HG03469 (cell line): ENCODE results near the gene BID.
"Not testable (repeated sequence)": the region's sequence is repeated elsewhere in the genome, so short reads cannot be mapped to it uniquely, and the experiment has no call there.

Experiments
- ATAC-seq: cut with Tn5 transposase; IDR thresholded peaks from one replicate; pipeline ENCODE4 v1.9.1; 2021; ENCODE audit warnings: mild to moderate bottlenecking, moderate library complexity, moderate number of reproducible peaks; ENCODE audit not compliant: unreplicated experiment

BID gene

DNA sequence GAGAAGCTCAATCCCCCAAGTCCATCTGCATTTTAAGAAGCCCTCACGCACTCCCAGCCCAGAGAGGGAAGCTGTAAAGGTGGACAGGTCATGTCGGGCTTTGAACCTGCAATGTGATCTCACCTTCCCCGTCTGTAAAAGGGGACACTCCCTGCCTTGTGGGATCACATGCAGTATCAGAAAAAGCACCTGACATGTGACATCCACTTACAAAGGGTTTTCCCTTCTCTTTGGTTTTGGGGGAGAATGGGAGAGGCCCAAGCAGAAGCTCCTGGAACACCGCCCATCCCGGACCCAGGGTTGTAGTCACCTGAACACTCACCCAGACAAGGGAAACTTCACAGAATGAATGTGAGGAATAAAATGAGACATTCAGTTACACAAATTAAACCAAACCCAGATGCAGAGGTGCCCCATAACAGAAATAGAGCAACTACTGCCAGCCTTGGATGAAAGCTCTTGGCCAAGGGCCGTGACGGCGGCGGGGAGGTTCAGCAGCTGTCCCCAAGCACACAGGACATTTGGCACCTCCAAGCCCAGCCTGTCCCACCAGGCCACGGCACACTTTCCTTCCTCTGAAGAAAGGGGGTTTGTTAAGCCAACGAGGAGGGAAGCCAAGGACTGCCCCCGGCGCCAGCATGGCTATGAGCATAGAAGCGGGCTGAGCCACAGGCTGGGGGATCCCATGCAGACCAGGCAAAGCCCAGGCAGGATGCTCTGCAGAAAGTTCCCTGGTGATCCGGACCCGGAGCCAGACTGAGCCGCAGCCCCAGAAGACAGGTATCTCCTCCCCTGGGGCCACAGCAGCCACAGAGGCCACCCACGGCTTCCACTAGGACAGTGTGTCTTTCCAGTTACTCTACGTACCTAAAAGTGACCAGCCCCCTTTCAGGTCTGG is 3.8 kb downstream of the BID start:
- ATAC-seq = no peak

GRCh38 chr22:17769716-17770082 is 4.6 kb downstream of the BID start:
- ATAC-seq = no peak

GRCh38 chr22:17769013-17769715 is 5.1 kb downstream of the BID start:
- no peak for ATAC-seq

DNA sequence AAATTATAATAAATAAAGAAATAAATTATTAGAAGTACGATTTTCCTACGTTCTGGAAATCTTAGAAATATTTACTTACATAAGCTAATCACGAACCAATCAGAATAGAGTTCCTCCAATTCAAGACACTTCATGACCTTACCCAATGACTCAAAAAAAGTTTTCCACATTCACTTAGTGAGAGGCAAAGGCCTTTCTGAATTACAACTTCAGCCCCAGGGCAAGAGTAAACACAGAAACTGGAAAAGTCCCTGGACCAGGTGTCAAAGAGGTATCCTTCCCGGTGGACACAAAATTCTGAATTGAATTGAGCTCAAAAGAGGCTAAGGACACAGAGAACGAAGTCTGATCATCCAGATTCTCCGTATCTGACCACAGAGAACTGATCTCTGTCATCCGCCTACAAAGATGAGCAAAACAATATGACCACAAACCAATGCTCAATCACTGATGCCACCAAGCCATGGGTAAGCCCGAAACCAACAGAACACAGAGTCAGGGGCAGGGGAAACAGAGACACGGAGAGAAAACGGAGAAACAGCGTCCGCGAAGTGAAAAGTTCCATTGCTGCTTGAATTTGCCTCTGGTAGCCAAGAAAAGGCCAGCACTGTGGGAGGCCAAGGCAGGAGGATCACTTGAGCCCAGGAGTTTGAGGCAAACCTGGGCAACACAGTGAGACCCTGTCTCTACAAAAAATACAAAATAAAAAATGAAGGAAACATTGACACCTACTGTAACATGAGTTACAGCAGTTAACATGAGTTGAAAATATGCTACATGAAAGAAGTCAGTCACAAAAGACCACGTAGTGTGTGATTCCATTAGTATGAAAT is 6.8 kb downstream of the BID start:
- ATAC-seq = peak; percentile 83

DNA sequence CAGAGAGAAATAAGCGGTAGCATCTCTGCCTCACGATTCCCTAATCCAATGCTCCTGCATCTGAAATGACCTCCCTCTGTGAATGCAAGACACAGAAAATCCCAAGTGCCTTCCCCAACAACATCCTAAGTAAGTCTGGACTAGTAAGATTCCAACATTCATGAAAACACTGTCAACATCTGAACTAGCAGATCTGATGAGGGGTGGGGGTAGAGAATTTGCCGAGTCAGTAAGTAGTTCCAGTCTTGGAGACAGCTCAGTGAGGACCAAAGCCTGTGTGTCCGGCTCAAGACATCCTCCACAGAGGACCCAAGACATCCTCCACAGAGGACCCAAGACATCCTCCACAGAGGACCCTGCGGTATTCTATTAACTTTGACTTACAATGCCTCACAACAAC is 9.4 kb downstream of the BID start:
- ATAC-seq = not testable (repeated sequence)

GRCh38 chr22:17764036-17764435 is 10.2 kb downstream of the BID start:
- no peak for ATAC-seq

DNA sequence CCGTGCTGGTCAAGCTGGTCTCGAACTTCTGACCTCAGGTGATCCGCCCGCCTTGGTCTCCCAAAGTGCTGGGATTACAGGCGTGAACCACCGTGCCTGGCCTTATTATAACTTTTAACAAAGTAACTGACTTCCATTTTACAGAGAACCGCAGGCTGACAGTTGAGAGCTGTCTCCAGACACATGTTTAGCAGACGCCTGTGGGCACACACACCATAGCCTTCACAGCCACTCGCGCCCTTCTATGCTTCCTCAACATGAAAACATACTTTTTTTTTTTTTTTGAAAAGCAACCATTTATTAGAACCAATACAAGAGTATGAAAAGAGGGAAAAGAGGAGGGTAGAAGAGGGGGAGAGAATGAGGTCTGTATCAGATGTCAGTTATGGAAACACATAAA is 10.8 kb downstream of the BID start:
- not testable (repeated sequence) for ATAC-seq

DNA sequence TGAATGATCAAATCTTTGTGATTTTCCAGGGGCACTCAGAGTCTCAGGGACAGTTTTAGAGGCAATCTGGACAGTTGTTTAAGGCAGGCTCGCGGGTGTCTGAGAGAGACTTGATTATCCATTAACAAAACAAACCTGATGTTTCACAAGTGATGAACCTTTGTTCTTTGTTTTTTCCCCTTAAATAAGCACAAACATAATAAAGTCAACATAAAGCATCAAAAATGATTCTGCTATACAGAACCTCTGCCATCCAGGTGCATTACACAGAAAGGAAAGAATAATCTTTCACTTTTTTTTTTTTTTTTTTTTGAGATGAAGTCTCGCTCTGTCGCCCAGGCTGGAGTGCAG is 13.2 kb downstream of the BID start:
- no peak for ATAC-seq

DNA sequence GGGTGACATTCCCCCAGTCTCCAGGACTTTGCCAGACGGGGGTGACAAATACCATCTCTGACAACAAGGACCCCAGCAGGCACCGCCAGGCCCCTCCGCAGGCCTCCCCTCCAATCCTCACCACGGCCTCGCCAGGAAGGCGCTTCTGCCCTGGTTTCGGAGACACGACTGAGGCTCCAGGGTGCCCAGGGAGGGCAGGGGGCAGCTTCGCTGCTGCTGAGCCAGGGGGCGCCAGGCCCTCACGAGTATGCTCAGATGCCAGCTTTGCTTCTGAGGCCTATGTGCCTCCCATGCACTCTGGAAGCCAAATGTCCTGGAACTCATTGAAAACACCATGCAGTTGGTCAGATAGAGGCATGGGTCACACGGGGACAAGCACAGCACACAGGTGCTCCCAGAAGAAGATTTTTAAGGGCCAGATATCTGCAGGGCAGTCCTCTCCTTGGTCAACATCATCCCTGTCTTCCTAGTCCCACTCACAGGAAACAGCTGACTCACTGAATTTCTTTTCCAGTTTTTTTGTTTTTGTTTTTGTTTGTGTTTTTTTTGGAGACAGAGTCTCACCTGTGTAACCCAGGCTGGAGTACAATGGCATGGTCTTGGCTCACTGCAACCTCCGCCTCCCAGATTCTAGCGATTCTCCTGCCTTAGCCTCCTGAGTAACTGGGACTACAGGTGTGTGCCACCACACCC is 19.9 kb downstream of the BID start:
- ATAC-seq = no peak

DNA sequence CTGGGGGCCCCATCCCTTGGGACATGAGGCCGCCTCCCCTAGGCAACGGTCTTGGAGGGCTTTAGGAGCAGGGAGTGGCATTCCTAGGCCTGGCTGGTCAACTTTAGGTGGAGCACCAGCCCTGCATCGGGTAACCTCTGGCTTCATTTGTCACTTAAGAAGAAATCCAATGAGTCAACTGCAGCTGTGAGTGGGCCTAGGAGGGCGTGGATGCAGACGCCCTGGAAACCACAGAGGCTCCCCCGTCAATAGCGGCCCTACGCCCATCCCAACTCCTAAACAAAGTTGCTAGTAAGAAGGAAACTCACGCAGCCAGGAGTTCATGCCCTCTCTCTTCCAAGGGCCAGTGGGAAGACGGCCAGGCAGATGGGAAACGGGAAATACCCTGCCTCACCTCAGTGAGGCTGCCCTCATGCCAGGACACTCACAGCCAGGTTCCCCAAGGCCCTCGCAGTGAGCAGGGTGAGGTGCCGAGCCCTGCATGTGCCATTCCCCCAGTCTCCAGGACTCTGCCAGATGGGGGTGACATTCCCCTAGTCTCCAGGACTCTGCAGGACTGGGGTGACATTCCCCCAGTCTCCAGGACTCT is 20.8 kb downstream of the BID start:
- no peak for ATAC-seq

DNA sequence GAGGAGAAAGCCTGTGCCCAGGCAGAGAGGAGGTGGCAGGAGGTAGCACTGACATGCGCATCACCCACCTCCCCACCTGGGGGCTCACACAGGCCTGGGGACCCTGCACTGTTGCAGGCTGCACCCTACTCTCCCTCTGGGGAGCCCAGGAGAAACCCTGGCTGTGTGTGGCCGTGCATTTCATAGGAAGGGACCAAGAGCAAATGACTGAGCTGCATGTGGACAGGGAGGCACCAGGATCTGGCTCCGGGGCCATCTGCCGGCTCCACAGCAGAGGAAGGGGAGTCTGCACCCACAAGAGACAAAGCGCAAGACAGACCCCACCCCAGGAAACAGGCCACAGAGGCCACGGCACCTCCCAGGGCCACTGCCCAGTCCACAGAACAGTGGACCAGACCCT is 22.7 kb downstream of the BID start:
- no peak for ATAC-seq

DNA sequence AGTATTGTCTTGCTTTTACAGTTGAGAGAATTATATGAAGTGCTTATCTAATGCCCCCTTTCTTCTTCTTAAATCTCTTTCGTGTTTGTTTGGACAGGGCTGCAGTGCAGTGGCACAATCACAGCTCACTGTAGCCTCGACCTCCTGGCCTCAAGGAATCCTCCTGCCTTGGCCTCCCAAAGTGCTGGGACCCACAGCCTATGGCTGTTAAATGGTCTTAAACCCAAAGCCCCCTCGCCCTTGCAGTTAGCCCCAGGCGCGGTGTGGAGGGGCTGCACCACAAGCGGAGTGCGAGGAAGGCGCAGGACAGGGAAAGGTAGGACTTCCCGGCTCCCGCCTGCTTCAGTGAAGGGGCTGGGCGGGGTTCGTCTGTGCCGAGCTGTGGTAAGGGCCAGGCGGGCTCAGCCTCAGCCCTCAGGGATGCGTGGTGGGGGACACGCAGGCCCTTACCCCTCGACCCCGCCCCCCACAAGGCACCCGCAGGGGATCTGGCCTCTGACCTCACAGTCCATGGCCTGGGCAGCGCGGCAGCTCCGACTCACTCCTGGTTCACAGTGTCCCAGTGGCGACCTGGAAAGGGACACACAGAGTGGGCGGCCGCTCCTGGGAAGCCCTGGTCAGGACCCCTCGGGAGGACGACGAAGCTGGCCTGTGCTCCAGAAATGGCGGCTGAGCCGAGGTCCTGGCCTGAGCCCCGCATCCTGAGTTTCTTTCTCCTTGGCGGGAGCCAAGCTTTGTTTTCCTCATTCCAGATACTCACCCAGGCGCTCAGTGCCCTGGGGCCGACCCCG is 24.5 kb downstream of the BID start:
- ATAC-seq = no peak

DNA sequence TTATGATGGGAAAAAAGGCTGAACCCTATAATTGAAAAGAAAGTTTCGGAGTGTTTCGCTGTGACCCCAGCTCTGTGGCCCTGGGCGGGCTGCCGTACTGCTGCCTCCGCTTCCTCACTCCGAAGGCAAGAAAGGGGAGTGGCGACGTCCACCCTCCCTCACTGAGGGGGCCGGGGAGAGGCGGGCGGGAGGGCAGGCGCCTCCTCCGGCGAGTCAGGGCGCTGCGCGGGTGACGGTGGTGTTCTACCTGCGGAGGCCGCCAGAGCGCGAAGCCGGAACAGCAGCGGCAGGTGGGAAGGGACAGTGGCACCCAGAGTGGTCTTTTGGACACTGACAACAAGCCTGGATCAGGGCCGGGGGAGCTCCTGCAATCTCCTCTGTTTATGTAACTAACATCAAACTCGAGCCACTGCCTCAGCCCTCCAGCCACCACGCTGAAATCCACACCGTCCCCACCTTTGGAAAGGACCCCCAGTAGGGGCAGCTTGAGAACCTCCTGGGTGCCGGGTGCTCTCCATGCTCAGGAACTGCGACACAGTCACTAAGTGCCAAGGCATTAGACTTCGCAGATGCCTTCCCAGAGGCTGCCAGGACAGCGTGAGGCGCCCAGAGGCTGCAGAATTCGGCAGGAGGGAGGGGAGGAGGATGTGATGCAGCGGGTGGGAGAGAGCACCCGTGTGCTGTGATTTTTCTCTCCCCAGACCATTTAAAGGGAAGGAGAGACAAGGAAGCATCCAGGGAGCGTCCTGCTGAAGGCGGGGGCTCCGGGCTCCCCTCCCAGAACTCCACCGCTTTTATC is 25.5 kb downstream of the BID start:
- no peak for ATAC-seq

DNA sequence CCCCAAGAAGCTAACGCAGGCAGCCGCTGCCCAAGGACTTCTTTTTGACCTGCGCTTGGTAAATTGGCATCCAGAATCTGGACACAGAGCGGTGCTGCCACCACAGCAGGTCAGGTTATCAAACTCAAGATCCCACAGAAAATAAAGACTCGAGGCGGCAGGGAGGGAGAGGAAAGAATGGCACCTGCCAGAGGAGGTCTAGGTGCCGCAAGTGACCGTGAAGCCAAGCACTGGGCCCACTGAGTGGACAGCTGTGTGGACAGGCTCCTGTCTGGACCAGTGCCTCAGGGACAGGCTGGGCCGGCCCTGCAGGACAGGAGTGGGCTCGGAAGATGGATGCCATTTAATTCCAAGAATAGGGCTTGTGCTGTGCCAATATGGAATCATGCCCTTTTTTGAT is 27.4 kb downstream of the BID start:
- ATAC-seq = no peak

GRCh38 chr22:17744430-17744829 is 29.8 kb downstream of the BID start:
- ATAC-seq = no peak

DNA sequence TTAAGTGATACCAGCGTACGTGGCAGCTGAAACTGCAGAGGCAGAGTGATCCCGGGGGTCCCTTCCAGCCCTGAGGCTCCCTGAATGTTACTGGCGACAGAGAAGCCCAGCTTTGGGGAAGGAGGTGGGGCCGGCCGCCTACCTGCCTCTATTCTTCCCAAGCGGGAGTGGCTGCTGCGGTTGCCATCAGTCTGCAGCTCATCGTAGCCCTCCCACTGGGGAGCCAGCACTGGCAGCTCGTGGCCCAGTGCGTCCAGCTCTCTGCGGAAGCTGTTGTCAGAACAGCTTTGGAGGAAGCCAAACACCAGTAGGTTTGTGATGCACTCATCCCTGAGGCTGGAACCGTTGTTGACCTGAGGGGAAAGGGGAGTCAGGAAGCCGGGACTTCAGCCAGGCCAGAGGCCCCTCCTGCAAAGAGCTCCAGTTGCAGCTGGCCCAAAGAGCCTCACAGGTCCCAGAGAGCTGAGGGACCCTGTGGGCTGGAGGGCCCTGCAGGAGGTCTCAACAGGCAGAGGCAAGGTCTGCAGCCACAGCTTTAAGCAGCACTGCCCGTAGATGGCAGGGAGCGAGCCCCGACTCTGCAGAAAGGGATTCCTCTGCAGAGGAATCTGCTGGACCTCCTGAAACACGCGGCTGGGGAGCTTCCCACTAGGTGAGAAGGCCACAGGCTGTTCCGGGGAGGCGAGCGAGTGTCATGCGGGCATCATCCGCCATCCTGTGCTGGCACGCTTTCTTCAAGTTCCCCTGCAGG is 30.4 kb downstream of the BID start:
- ATAC-seq = no peak

DNA sequence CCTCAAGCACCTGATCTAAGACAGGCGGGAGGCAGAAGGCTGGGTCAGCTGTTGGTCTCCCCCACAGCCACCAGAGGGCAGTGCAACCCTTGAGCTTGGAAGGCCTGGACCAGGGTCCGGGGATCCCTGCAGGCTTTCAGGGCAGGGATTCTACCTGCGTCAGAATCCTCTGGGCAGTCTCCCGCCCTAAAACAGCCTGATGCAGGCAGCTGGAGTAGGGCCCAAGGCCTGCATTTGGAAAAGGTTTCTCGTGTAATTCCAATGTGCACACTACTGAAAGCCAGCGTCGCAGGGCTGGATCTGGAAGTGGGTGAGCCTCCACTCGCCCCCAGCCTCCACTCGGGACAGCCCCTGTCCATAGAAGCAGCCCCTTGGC is 31.8 kb downstream of the BID start:
- no peak for ATAC-seq

DNA sequence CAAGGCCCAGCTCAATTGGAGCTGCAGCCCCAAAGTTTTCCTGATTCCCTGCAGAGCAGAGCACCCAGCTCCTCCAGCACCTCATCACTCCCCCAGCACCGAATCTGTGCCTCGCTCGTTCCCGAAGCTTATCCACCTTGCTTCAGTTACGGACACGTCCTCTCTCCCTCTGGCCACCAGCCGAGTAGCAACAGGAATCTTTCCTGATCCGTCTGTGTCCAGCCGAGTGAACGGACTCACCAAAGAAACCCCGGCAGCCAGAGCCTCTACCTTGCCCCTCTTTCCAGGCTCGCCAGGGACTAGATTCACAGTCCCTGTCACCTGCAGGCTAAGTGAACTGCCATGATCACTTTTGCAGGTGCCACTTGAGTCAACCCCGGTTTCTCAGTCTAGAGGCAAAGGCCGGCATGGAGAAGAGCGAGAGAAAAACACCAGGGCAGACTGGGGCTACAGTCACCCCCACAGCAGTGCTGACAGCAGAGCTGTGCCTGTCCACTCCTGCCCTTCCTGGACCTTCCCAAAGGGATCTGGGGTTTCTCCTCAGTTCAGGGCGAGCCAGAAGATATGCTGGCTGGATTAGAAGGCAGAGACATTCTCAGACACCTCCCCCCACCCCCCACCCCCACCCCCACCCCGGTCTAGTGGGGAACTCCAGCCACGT is 32.3 kb downstream of the BID start:
- no peak for ATAC-seq
